Uterus (tissue), 4 donors: Measurements from ENCODE around the gene CREG1. TPM values are rescaled to one million over a fixed set of nuclear protein-coding genes. Genes with fewer than 3 reads are reported as not detected.

ENCODE experiments used
- DNase-seq, 2 donors: peaks; one replicate each; pipeline ENCODE4 v3.0.0-alpha.2; 2019 to 2020
- H3K27ac ChIP-seq, 2 donors: fragments of 200-600 bp; sonication (generic); 1 replicate in 1 of 2; 2 replicates in 1 of 2; pipeline ENCODE4 v1.5.1; 2016 to 2018
- H3K27me3 ChIP-seq, 2 donors: fragments of 200-600 bp; sonication (generic); one replicate each; pipeline ENCODE4 v1.5.1; 2018 to 2019; ENCODE audit warnings: control low read depth in 1 of 2
- H3K36me3 ChIP-seq, 2 donors: fragments of 200-600 bp; sonication (generic); one replicate each; pipeline ENCODE4 v1.5.1; 2019; ENCODE audit warnings: control low read depth in 1 of 2
- H3K4me1 ChIP-seq, 2 donors: fragments of 200-600 bp; sonication (generic); one replicate each; pipeline ENCODE4 v1.5.1; 2018 to 2019; ENCODE audit warnings: control low read depth in 1 of 2
- H3K4me3 ChIP-seq, 2 donors: fragments of 200-600 bp; sonication (generic); 1 replicate in 1 of 2; 2 replicates in 1 of 2; pipeline ENCODE4 v1.5.1; 2018 to 2019; ENCODE audit warnings: mild to moderate bottlenecking in 1 of 2
- H3K9me3 ChIP-seq, 2 donors: fragments of 200-600 bp; sonication (generic); one replicate each; pipeline ENCODE4 v1.5.1; 2019; ENCODE audit warnings: control low read depth in 1 of 2
- CTCF ChIP-seq, 4 experiments: fragments of 200-600 bp in 2 of 4; fragments of 450-650 bp in 2 of 4; sonication (generic) in 2 of 4; IDR thresholded peaks; one replicate each; pipeline ENCODE4 v1.5.1; 2016 to 2019; ENCODE audit warnings: antibody characterized with exemption in 4 of 4, mild to moderate bottlenecking in 2 of 4, moderate library complexity in 1 of 4
- POLR2A ChIP-seq, 2 donors: fragments of 450-650 bp; IDR thresholded peaks; one replicate each; pipeline ENCODE4 v1.6.1; 2016; ENCODE audit warnings: antibody characterized with exemption in 2 of 2, mild to moderate bottlenecking in 1 of 2, moderate library complexity in 1 of 2
- intact Hi-C: fragments of 100-400 bp; cut with DNase I; formaldehyde crosslinking; loops from one replicate; pipeline ENCODE4 v1.15.1; 2023; ENCODE audit warnings: low total_unique reads
- total RNA-seq, 4 donors: library from RNA; depleted of rRNA in 3 of 4; stranded (reverse); fragments of >200 nt in 3 of 4; gene quantifications; one replicate each; pipeline versions ENCODE4 v1.1.0 to v1.2.4, GENCODE V29; 2014 to 2023
- donor health status: DM: yes; HTN: yes; CAD: no.

The CREG1 gene
- total RNA-seq, 4 donors from 2014 or later = 72.7 to 161 (median 91.0) TPM

- no peak overlapping the region for H3K27ac ChIP-seq
- no peak overlapping the region for H3K4me3 ChIP-seq
- no peaks in the 10 kb centered on the region for H3K4me1 ChIP-seq
- no peaks in the 10 kb centered on the region for H3K27me3 ChIP-seq
- no peaks in the 10 kb centered on the region for H3K36me3 ChIP-seq
- TF ChIP-seq CTCF (IDR thresholded peaks at IDR 0.05) = no peak
- TF ChIP-seq POLR2A (IDR thresholded peaks at IDR 0.05) = no peak
- intact Hi-C loops = loop anchor here (10.0 kb wide), 1 partner anchor 118 kb away; no protein-coding TSS in a partner anchor
- DNase-seq = no peak
- H3K9me3 ChIP-seq = no peaks in the 10 kb centered on the region
Measured at GRCh38 chr1:167566766-167567165, 13.2 kb upstream of the CREG1 start.

GRCh38 chr1:167565922-167566321 lies 12.4 kb upstream of the CREG1 start:
- DNase-seq = no peak
- no peaks in the 10 kb centered on the region for H3K36me3 ChIP-seq
- no peak overlapping the region for H3K27ac ChIP-seq
- TF ChIP-seq POLR2A (IDR thresholded peaks at IDR 0.05) = no peak
- no peak for TF ChIP-seq CTCF (IDR thresholded peaks at IDR 0.05)
- H3K27me3 ChIP-seq = no peaks in the 10 kb centered on the region
- H3K4me1 ChIP-seq = no peaks in the 10 kb centered on the region
- intact Hi-C loops = loop anchor here (10.0 kb wide), 1 partner anchor 119 kb away; no protein-coding TSS in a partner anchor
- no peak overlapping the region for H3K4me3 ChIP-seq
- H3K9me3 ChIP-seq = no peaks in the 10 kb centered on the region

GRCh38 chr1:167564612-167565270 lies 11.2 kb upstream of the CREG1 start:
- Histone ChIP-seq H3K9me3 (no peaks in the 10 kb centered on the region), H3K4me3 (no peak overlapping the region), H3K36me3 (no peaks in the 10 kb centered on the region), H3K4me1 (no peaks in the 10 kb centered on the region), H3K27ac (no peak overlapping the region), H3K27me3 (no peaks in the 10 kb centered on the region)
- intact Hi-C loops = loop anchor here (10.0 kb wide), 1 partner anchor 120 kb away; no protein-coding TSS in a partner anchor
- no peak for DNase-seq
- TF ChIP-seq POLR2A (IDR thresholded peaks at IDR 0.05) (no peak), CTCF (IDR thresholded peaks at IDR 0.05) (no peak)

GRCh38 chr1:167563579-167564246 lies 10.2 kb upstream of the CREG1 start:
- H3K27me3 ChIP-seq = no peaks in the 10 kb centered on the region
- no peak overlapping the region for H3K4me3 ChIP-seq
- H3K27ac ChIP-seq = no peak overlapping the region
- intact Hi-C loops = loop anchor here (10.0 kb wide), 1 partner anchor 121 kb away; no protein-coding TSS in a partner anchor
- H3K9me3 ChIP-seq = no peaks in the 10 kb centered on the region
- no peaks in the 10 kb centered on the region for H3K4me1 ChIP-seq
- H3K36me3 ChIP-seq = no peaks in the 10 kb centered on the region
- DNase-seq = no peak
- TF ChIP-seq POLR2A (IDR thresholded peaks at IDR 0.05) (no peak), CTCF (IDR thresholded peaks at IDR 0.05) (no peak)

- intact Hi-C loops = loop anchor here (10.0 kb wide), 1 partner anchor 122 kb away; no protein-coding TSS in a partner anchor
- H3K4me1 ChIP-seq = no peaks in the 10 kb centered on the region
- H3K27me3 ChIP-seq = no peaks in the 10 kb centered on the region
- no peak overlapping the region for H3K4me3 ChIP-seq
- no peaks in the 10 kb centered on the region for H3K36me3 ChIP-seq
- TF ChIP-seq POLR2A (IDR thresholded peaks at IDR 0.05) (no peak), CTCF (IDR thresholded peaks at IDR 0.05) (no peak)
- H3K9me3 ChIP-seq = no peaks in the 10 kb centered on the region
- H3K27ac ChIP-seq = no peak overlapping the region
- DNase-seq = no peak
Measured at GRCh38 chr1:167562702-167563101, 9.1 kb upstream of the CREG1 start.
